ENCODE data around the gene DGKD.
"Not testable (repeated sequence)": the region's sequence is repeated elsewhere in the genome, so short reads cannot be mapped to it uniquely, and the experiment has no call there.

The DGKD gene

GRCh38 chr2:233372855-233373254 is 18.6 kb downstream of the DGKD start:
- TF ChIP-seq CTCF (IDR thresholded peaks at IDR 0.05): no peak
- H3K36me3 ChIP-seq: peaks cover 52% of the 10 kb centered on the region
- H3K9me3 ChIP-seq: no peaks in the 10 kb centered on the region
- H3K27me3 ChIP-seq: no peaks in the 10 kb centered on the region
- H3K4me1 ChIP-seq (ENCODE audit: control insufficient read depth in 1 of 2, insufficient read depth in 1 of 2, low read depth in 1 of 2, low read length in 1 of 2): peaks cover 19 to 20% of the 10 kb centered on the region in 2 experiments
- H3K27ac ChIP-seq: peak overlapping the region; percentile 20
- no peak overlapping the region for H3K4me3 ChIP-seq (ENCODE audit: low read depth in 1 of 2, low read length in 1 of 2)

- peaks cover 52% of the 10 kb centered on the region for H3K36me3 ChIP-seq
- peak overlapping the region; percentile 20 for H3K27ac ChIP-seq
- TF ChIP-seq CTCF (IDR thresholded peaks at IDR 0.05): no peak
- no peak overlapping the region for H3K4me3 ChIP-seq (ENCODE audit: low read depth in 1 of 2, low read length in 1 of 2)
- H3K4me1 ChIP-seq (ENCODE audit: control insufficient read depth in 1 of 2, insufficient read depth in 1 of 2, low read depth in 1 of 2, low read length in 1 of 2): peaks cover 15% of the 10 kb centered on the region in 2 experiments
- no peaks in the 10 kb centered on the region for H3K27me3 ChIP-seq
- H3K9me3 ChIP-seq: no peaks in the 10 kb centered on the region
Observed at GRCh38 chr2:233373316-233373715, 19.0 kb downstream of the DGKD start.

GRCh38 chr2:233374776-233375175 is 20.5 kb downstream of the DGKD start:
- peaks cover 52% of the 10 kb centered on the region for H3K36me3 ChIP-seq
- H3K27me3 ChIP-seq; H3K9me3 ChIP-seq; H3K4me3 ChIP-seq (ENCODE audit: low read depth in 1 of 2, low read length in 1 of 2); H3K27ac ChIP-seq; H3K4me1 ChIP-seq (ENCODE audit: control insufficient read depth in 1 of 2, insufficient read depth in 1 of 2, low read depth in 1 of 2, low read length in 1 of 2): not testable (repeated sequence)

GRCh38 chr2:233375490-233376314 is 21.4 kb downstream of the DGKD start:
- no peak for TF ChIP-seq CTCF (IDR thresholded peaks at IDR 0.05)
- H3K4me1 ChIP-seq (ENCODE audit: control insufficient read depth in 1 of 2, insufficient read depth in 1 of 2, low read depth in 1 of 2, low read length in 1 of 2): peaks cover 0 to 2% of the 10 kb centered on the region in 2 experiments
- H3K27ac ChIP-seq: peak overlapping the region; percentile 34
- no peaks in the 10 kb centered on the region for H3K27me3 ChIP-seq
- H3K4me3 ChIP-seq (ENCODE audit: low read depth in 1 of 2, low read length in 1 of 2): no peak overlapping the region
- H3K9me3 ChIP-seq: no peaks in the 10 kb centered on the region
- H3K36me3 ChIP-seq: peaks cover 60% of the 10 kb centered on the region

- H3K27me3 ChIP-seq: no peaks in the 10 kb centered on the region
- H3K4me1 ChIP-seq (ENCODE audit: control insufficient read depth in 1 of 2, insufficient read depth in 1 of 2, low read depth in 1 of 2, low read length in 1 of 2): peaks cover 3% of the 10 kb centered on the region in 2 experiments
- peak overlapping the region; percentile 7 for H3K27ac ChIP-seq
- no peaks in the 10 kb centered on the region for H3K9me3 ChIP-seq
- peaks cover 37% of the 10 kb centered on the region for H3K36me3 ChIP-seq
- no peak overlapping the region for H3K4me3 ChIP-seq (ENCODE audit: low read depth in 1 of 2, low read length in 1 of 2)
- no peak for TF ChIP-seq CTCF (IDR thresholded peaks at IDR 0.05)
Observed at GRCh38 chr2:233379034-233379433, 24.7 kb downstream of the DGKD start.

- Histone ChIP-seq H3K27me3 (no peaks in the 10 kb centered on the region), H3K4me3 (ENCODE audit: low read depth in 1 of 2, low read length in 1 of 2) (no peak overlapping the region), H3K36me3 (peaks cover 37% of the 10 kb centered on the region), H3K9me3 (no peaks in the 10 kb centered on the region), H3K27ac (peak overlapping the region; percentile 7), H3K4me1 (ENCODE audit: control insufficient read depth in 1 of 2, insufficient read depth in 1 of 2, low read depth in 1 of 2, low read length in 1 of 2) (peaks cover 3% of the 10 kb centered on the region in 2 experiments)
- no peak for TF ChIP-seq CTCF (IDR thresholded peaks at IDR 0.05)
Observed at GRCh38 chr2:233379441-233379840, 25.1 kb downstream of the DGKD start.
